B cell (primary cell): ENCODE measurements around the gene EFL1. TPM values are rescaled to one million over a fixed set of nuclear protein-coding genes. Genes with fewer than 3 reads are reported as not detected.

Experiments used
- ATAC-seq: fragments of 200-7000 bp; cut with Tn5 transposase; one replicate; pipeline ENCODE4 v1.10.0; 2021; ENCODE audit warnings: low read depth, mild to moderate bottlenecking, moderate number of reproducible peaks, moderate library complexity
- CTCF ChIA-PET: fragments of 350-600 bp; sonication (Branson Sonifier 250); formaldehyde crosslinking; loops from one replicate; lab custom pipeline; 2021; ENCODE audit warnings: antibody characterized with exemption, inconsistent platforms; lab: Charles Lee
- POLR2A ChIA-PET: fragments of 350-600 bp; sonication (Branson Sonifier 250); formaldehyde crosslinking; loops from one replicate; lab custom pipeline; 2021; ENCODE audit warnings: antibody characterized with exemption; lab: Charles Lee
- DNase-seq: peaks from one replicate; pipeline ENCODE4 v3.0.0; 2013
- H2AFZ ChIP-seq: 2 replicates; pipeline ENCODE4 v1.6.1; 2012; ENCODE audit warnings: mild to moderate bottlenecking, low read depth, low read length; ENCODE audit not compliant: insufficient read depth, poor library complexity, severe bottlenecking
- H3K27ac ChIP-seq, 2 donors: 1 replicate in 1 of 2; 2 replicates in 1 of 2; pipeline ENCODE4 v1.5.1; 2012 to 2013; ENCODE audit warnings: low read length in 2 of 2, mild to moderate bottlenecking in 2 of 2, moderate library complexity in 1 of 2
- H3K27me3 ChIP-seq, 4 experiments: fragments of 200-600 bp in 1 of 4; sonication (generic) in 1 of 4; replicated peaks in 1 of 4; 1 replicate in 2 of 4; 2 replicates in 2 of 4; pipeline versions ENCODE4 v1.6.1 to v1.7.0; 2013 to 2016; ENCODE audit warnings: low read length in 3 of 4, mild to moderate bottlenecking in 2 of 4, mixed read lengths in 1 of 4, moderate library complexity in 1 of 4; ENCODE audit not compliant: insufficient read depth in 4 of 4, control insufficient read depth in 3 of 4; ENCODE audit errors: control extremely low read depth in 1 of 4
- H3K36me3 ChIP-seq, 2 experiments: replicated peaks in 1 of 2; 1 replicate in 1 of 2; 2 replicates in 1 of 2; pipeline versions ENCODE4 v1.6.1 to v1.7.1; 2013; ENCODE audit warnings: low read length in 1 of 2; ENCODE audit not compliant: insufficient read depth in 2 of 2, control insufficient read depth in 1 of 2; ENCODE audit errors: control extremely low read depth in 1 of 2, extremely low read depth in 1 of 2
- H3K4me1 ChIP-seq, 2 donors: fragments of 200-600 bp in 1 of 2; sonication (generic) in 1 of 2; 1 replicate in 1 of 2; 2 replicates in 1 of 2; pipeline versions ENCODE4 v1.5.1 to v1.6.1; 2013 to 2017; ENCODE audit warnings: low read length in 2 of 2; ENCODE audit not compliant: control insufficient read depth in 2 of 2, insufficient read depth in 2 of 2
- H3K4me2 ChIP-seq: replicated peaks from 2 replicates; pipeline ENCODE3; 2012; ENCODE audit warnings: mild to moderate bottlenecking, low read depth, low read length; ENCODE audit not compliant: poor library complexity, severe bottlenecking
- H3K4me3 ChIP-seq, 5 experiments: fragments of 200-600 bp in 1 of 5; sonication (generic) in 1 of 5; 1 replicate in 3 of 5; 2 replicates in 2 of 5; pipeline versions ENCODE4 v1.5.1 to v1.7.0; 2011 to 2016; ENCODE audit warnings: low read length in 4 of 5, mild to moderate bottlenecking in 4 of 5, low read depth in 2 of 5, control low read depth in 1 of 5, moderate library complexity in 1 of 5; ENCODE audit not compliant: insufficient read depth in 1 of 5; ENCODE audit errors: control extremely low read depth in 1 of 5, extremely low read depth in 1 of 5
- H3K79me2 ChIP-seq: fragments of 200-600 bp; sonication (generic); one replicate; pipeline ENCODE4 v1.6.0; 2016; ENCODE audit warnings: low read length; ENCODE audit not compliant: control insufficient read depth, insufficient read depth
- H3K9ac ChIP-seq: fragments of 200-600 bp; sonication (generic); 2 replicates; pipeline ENCODE4 v1.6.1; 2017; ENCODE audit warnings: mild to moderate bottlenecking, low read length, moderate library complexity
- H3K9me3 ChIP-seq, 3 donors: one replicate each; pipeline versions ENCODE4 v1.6.1 to v1.7.1; 2013; ENCODE audit warnings: low read length in 2 of 3; ENCODE audit not compliant: control insufficient read depth in 2 of 3, insufficient read depth in 1 of 3; ENCODE audit errors: control extremely low read depth in 1 of 3
- H4K20me1 ChIP-seq: 2 replicates; pipeline ENCODE4 v1.6.0; 2012; ENCODE audit warnings: mild to moderate bottlenecking, low read length; ENCODE audit not compliant: insufficient read depth, control insufficient read depth, poor library complexity, severe bottlenecking
- H3K27ac Mint-ChIP-seq: one replicate; pipeline ENCODE4 v1.8.0; 2021; ENCODE audit warnings: mixed read lengths
- H3K27me3 Mint-ChIP-seq: one replicate; pipeline ENCODE4 v1.8.0; 2021; ENCODE audit warnings: mixed read lengths
- H3K4me1 Mint-ChIP-seq: one replicate; pipeline ENCODE4 v1.8.0; 2021; ENCODE audit warnings: mixed read lengths
- H3K4me3 Mint-ChIP-seq: one replicate; pipeline ENCODE4 v1.8.0; 2021; ENCODE audit warnings: mixed read lengths
- H3K9me3 Mint-ChIP-seq: one replicate; pipeline ENCODE4 v1.8.0; 2022; ENCODE audit warnings: mixed read lengths; ENCODE audit not compliant: insufficient read depth
- CTCF ChIP-seq: fragments of 200-600 bp; IDR thresholded peaks from one replicate; pipeline ENCODE4 v1.8.0; 2022; ENCODE audit warnings: antibody characterized with exemption, mild to moderate bottlenecking
- EZH2 ChIP-seq: IDR thresholded peaks from 2 replicates; pipeline ENCODE4 v1.6.1; 2012; ENCODE audit warnings: borderline replicate concordance, low read depth, mild to moderate bottlenecking, moderate library complexity, low read length; ENCODE audit not compliant: insufficient read depth, poor library complexity, severe bottlenecking
- WGBS: methylation state at CpG from one replicate; pipeline ENCODE4 v1.1.5; 2013; ENCODE audit warnings: missing lambda C conversion rate; ENCODE audit not compliant: insufficient coverage; 5-methylcytosine and 5-hydroxymethylcytosine counted together
- intact Hi-C: fragments of 100-400 bp; cut with micrococcal nuclease; formaldehyde crosslinking; loops from one replicate; pipeline ENCODE4 v1.10.0; 2022
- polyA plus RNA-seq: library from polyadenylated mRNA; depleted of rRNA; stranded (reverse); fragments of >200 nt; gene quantifications from 2 replicates; pipeline ENCODE4 v1.2.3, GENCODE V29; 2012
- total RNA-seq, 2 donors: library from RNA; stranded (reverse); fragments of 120-200 nt in 1 of 2; gene quantifications; 1 replicate in 1 of 2; 2 replicates in 1 of 2; pipeline versions ENCODE4 v1.2.3 to v1.2.4, GENCODE V29; 2013 to 2022

Gene EFL1
- total and polyA plus RNA-seq, 2 donors (not counting 1 experiment from before 2014, with no cell fraction given): 8.2 to 25.8 TPM

- ChIA-PET CTCF (no interaction called here), POLR2A (no interaction called here)
- no peak overlapping the region for H3K4me2 ChIP-seq
- no peaks in the 10 kb centered on the region for H3K27me3 ChIP-seq
- H3K4me3 ChIP-seq: no peak overlapping the region
- no peaks in the 10 kb centered on the region for H3K79me2 ChIP-seq
- H3K27ac ChIP-seq: no peak overlapping the region
- Mint-ChIP-seq H3K27ac (no peak overlapping the region), H3K27me3 (no peaks in the 10 kb centered on the region), H3K4me3 (no peak overlapping the region), H3K9me3 (no peaks in the 10 kb centered on the region), H3K4me1 (no peaks in the 10 kb centered on the region)
- no peaks in the 10 kb centered on the region for H3K9me3 ChIP-seq
- WGBS: 100% methylated on average over 2 of the region's 3 CpGs
- no peak for DNase-seq
- H3K4me1 ChIP-seq: no peaks in the 10 kb centered on the region
- no peak overlapping the region for H3K9ac ChIP-seq
- no peak for TF ChIP-seq CTCF
- no peak for TF ChIP-seq EZH2
- H2AFZ ChIP-seq: no peak overlapping the region
- H4K20me1 ChIP-seq: no peaks in the 10 kb centered on the region
- no peak for ATAC-seq
- H3K36me3 ChIP-seq: peaks cover 1 to 34% of the 10 kb centered on the region in 2 experiments
- intact Hi-C loops: no loop called here
Measured at GRCh38 chr15:82137261-82137660, 125.3 kb downstream of the EFL1 start.

- no peak overlapping the region for H3K27ac Mint-ChIP-seq
- no peak overlapping the region for H3K4me3 Mint-ChIP-seq
- intact Hi-C loops: no loop called here
- Histone ChIP-seq H3K4me2 (no peak overlapping the region), H3K4me3 (no peak overlapping the region), H3K4me1 (no peaks in the 10 kb centered on the region), H3K9ac (no peak overlapping the region), H3K9me3 (no peaks in the 10 kb centered on the region), H3K79me2 (no peaks in the 10 kb centered on the region), H3K36me3 (peaks cover 1 to 35% of the 10 kb centered on the region in 2 experiments), H2AFZ (no peak overlapping the region), H3K27ac (no peak overlapping the region), H4K20me1 (no peaks in the 10 kb centered on the region), H3K27me3 (no peaks in the 10 kb centered on the region)
- TF ChIP-seq EZH2: no peak
- no peak for TF ChIP-seq CTCF
- WGBS: no CpG with 5 or more reads among the region's 3 CpGs
- H3K27me3 Mint-ChIP-seq: no peaks in the 10 kb centered on the region
- ChIA-PET CTCF (interaction anchor here (1.3 kb wide), 1 partner anchor 655 kb away, joined by 4 read pairs; no protein-coding TSS in a partner anchor), POLR2A (no interaction called here)
- ATAC-seq: no peak
- DNase-seq: no peak
- H3K4me1 Mint-ChIP-seq: no peaks in the 10 kb centered on the region
- H3K9me3 Mint-ChIP-seq: no peaks in the 10 kb centered on the region
Measured at GRCh38 chr15:82136120-82136519, 126.4 kb downstream of the EFL1 start.
